Measurements from ENCODE around the gene MYCN. TPM values are rescaled to one million over a fixed set of nuclear protein-coding genes. Genes with fewer than 3 reads are reported as not detected.

Gene MYCN
- total and polyA plus RNA-seq, 2 of the 4 experiments (the other 2 are of a cell fraction): not detected

- Histone ChIP-seq H3K27me3 (ENCODE audit: control insufficient read depth, insufficient read depth, low read length) (no peaks in the 10 kb centered on the region), H4K8ac (ENCODE audit: low read depth in 2 of 2, low read length in 2 of 2) (no peak overlapping the region), H3K79me1 (ENCODE audit: low read depth in 1 of 2, low read length in 2 of 2) (no peaks in the 10 kb centered on the region), H3K56ac (ENCODE audit: extremely low read depth, insufficient read depth, low read length) (no peak overlapping the region), H4K5ac (ENCODE audit: low read depth, low read length) (no peak overlapping the region), H4K20me1 (ENCODE audit: insufficient read depth, low read length) (no peaks in the 10 kb centered on the region), H3K18ac (ENCODE audit: low read depth, low read length) (no peak overlapping the region), H4K91ac (ENCODE audit: insufficient read depth, low read depth, low read length) (no peak overlapping the region), H3K23ac (ENCODE audit: low read depth, low read length) (no peak overlapping the region), H3K9ac (ENCODE audit: low read depth, low read length) (no peak overlapping the region), H3K36me3 (ENCODE audit: control insufficient read depth, insufficient read depth, low read length) (no peaks in the 10 kb centered on the region), H3K4me3 (ENCODE audit: insufficient read depth, low read depth, low read length) (no peak overlapping the region), H3K4ac (ENCODE audit: low read depth, low read length) (no peak overlapping the region), H2BK120ac (ENCODE audit: low read depth, low read length) (no peak overlapping the region), H3K9me3 (ENCODE audit: control insufficient read depth, insufficient read depth, low read length) (0 out of 2 replicates have a peak, but pooled peaks cover 2% of the 10 kb centered on the region), H3K4me2 (ENCODE audit: low read depth, low read length) (no peak overlapping the region), H2BK5ac (ENCODE audit: low read depth, low read length, poor library complexity, severe bottlenecking) (no peak overlapping the region), H2BK15ac (ENCODE audit: low read depth, low read length) (no peak overlapping the region), H3K4me1 (ENCODE audit: control insufficient read depth, insufficient read depth, low read length) (no peaks in the 10 kb centered on the region), H2AK9ac (replicated peaks; ENCODE audit: low read depth, low read length, poor library complexity) (no peak overlapping the region), H3K9me1 (ENCODE audit: insufficient read depth, low read length) (no peaks in the 10 kb centered on the region), H3K27ac (ENCODE audit: insufficient read depth, low read length) (no peak overlapping the region), H2AK5ac (ENCODE audit: low read depth, low read length) (no peak overlapping the region), H2BK20ac (ENCODE audit: low read depth, low read length) (no peak overlapping the region), H2AFZ (replicated peaks; ENCODE audit: low read length, poor library complexity) (no peak overlapping the region), H3K14ac (replicated peaks; ENCODE audit: low read depth, low read length) (no peak overlapping the region)
- TF ChIP-seq POLR2A (IDR thresholded peaks at IDR 0.05; ENCODE audit: low read depth, low read length): no peak
- no CpG with 5 or more reads among the region's 5 CpGs for WGBS, 2 experiments (ENCODE audit: extremely low coverage in 2 of 2, insufficient read length in 1 of 2)
- ChIA-PET CTCF (no interaction called here), POLR2A (ENCODE audit: unreplicated experiment) (no interaction called here)
- BruUV-seq (replicated peaks): no TSS peak
- intact Hi-C loops (cut with micrococcal nuclease) (no loop called here), dilution Hi-C loops (cut with HindIII; ENCODE audit: low sequenced_read_pairs, unreplicated experiment) (no loop called here), in situ Hi-C loops (cut with MboI; ENCODE audit: low sequenced_read_pairs) (no loop called here)
- no peak for DNase-seq
- no peak for ATAC-seq (ENCODE audit: low read depth)
Observed at GRCh38 chr2:15906778-15907177, 33.6 kb upstream of the MYCN start.
